HEK293T (cell line): ENCODE measurements around the gene CRYL1.

Experiments
- CTCF ChIA-PET: fragments of 350-600 bp; formaldehyde crosslinking; extraction: SDS; loops from one replicate; lab custom pipeline; 2021; ENCODE audit warnings: antibody characterized with exemption, inconsistent platforms; lab: Yijun Ruan, JAX
- POLR2A ChIA-PET: fragments of 350-600 bp; formaldehyde crosslinking; extraction: SDS; loops from one replicate; lab custom pipeline; 2020; ENCODE audit warnings: antibody characterized with exemption, inconsistent platforms; lab: Yijun Ruan, JAX
- DNase-seq: peaks from one replicate; pipeline ENCODE4 v3.0.0; 2012; ENCODE audit warnings: mixed read lengths; ENCODE audit errors: extremely low spot score
- ARNT ChIP-seq: fragments of 450-650 bp; IDR thresholded peaks from 2 replicates; pipeline ENCODE4 v1.6.1; 2017; ENCODE audit warnings: mild to moderate bottlenecking
- BHLHE40 ChIP-seq: fragments of 450-650 bp; IDR thresholded peaks from 2 replicates; pipeline ENCODE4 v1.6.1; 2016; ENCODE audit warnings: mild to moderate bottlenecking, moderate library complexity, borderline replicate concordance
- CTBP1 ChIP-seq: fragments of 450-650 bp; IDR thresholded peaks from 2 replicates; pipeline ENCODE4 v1.6.1; 2016; ENCODE audit warnings: borderline replicate concordance
- ELF4 ChIP-seq: fragments of 450-650 bp; IDR thresholded peaks from 2 replicates; pipeline ENCODE4 v1.6.1; 2017; ENCODE audit warnings: antibody characterized with exemption
- FOXA1 ChIP-seq: fragments of 450-650 bp; IDR thresholded peaks from 2 replicates; pipeline ENCODE4 v1.6.1; 2016; ENCODE audit warnings: mild to moderate bottlenecking
- FOXK2 ChIP-seq: fragments of 450-650 bp; IDR thresholded peaks from 2 replicates; pipeline ENCODE4 v1.6.1; 2016; ENCODE audit warnings: mild to moderate bottlenecking
- FOXM1 ChIP-seq: fragments of 450-650 bp; IDR thresholded peaks from 2 replicates; pipeline ENCODE4 v1.6.1; 2017; ENCODE audit warnings: mild to moderate bottlenecking, borderline replicate concordance
- HDGF ChIP-seq: fragments of 450-650 bp; IDR thresholded peaks from 2 replicates; pipeline ENCODE4 v1.6.1; 2017; ENCODE audit warnings: antibody characterized with exemption, borderline replicate concordance
- L3MBTL2 ChIP-seq: fragments of 450-650 bp; conservative IDR thresholded peaks from 2 replicates; pipeline ENCODE4 v1.6.1; 2016; ENCODE audit warnings: mild to moderate bottlenecking
- LEF1 ChIP-seq: fragments of 450-650 bp; IDR thresholded peaks from 2 replicates; pipeline ENCODE4 v1.6.1; 2017; ENCODE audit warnings: mild to moderate bottlenecking, borderline replicate concordance
- NFRKB ChIP-seq: fragments of 450-650 bp; IDR thresholded peaks from 2 replicates; pipeline ENCODE4 v1.6.1; 2016; ENCODE audit warnings: mild to moderate bottlenecking, moderate library complexity
- PKNOX1 ChIP-seq: fragments of 450-650 bp; IDR thresholded peaks from 2 replicates; pipeline ENCODE4 v1.6.1; 2016
- SP1 ChIP-seq: fragments of 450-650 bp; IDR thresholded peaks from 2 replicates; pipeline ENCODE4 v1.6.1; 2017
- SUZ12 ChIP-seq: fragments of 450-650 bp; IDR thresholded peaks from 2 replicates; pipeline ENCODE4 v1.6.1; 2016; ENCODE audit warnings: mild to moderate bottlenecking
- TARDBP ChIP-seq: fragments of 450-650 bp; IDR thresholded peaks from 2 replicates; pipeline ENCODE4 v1.6.1; 2016
- ZNF384 ChIP-seq: fragments of 450-650 bp; IDR thresholded peaks from 2 replicates; pipeline ENCODE4 v1.6.1; 2016

The CRYL1 gene

DNA sequence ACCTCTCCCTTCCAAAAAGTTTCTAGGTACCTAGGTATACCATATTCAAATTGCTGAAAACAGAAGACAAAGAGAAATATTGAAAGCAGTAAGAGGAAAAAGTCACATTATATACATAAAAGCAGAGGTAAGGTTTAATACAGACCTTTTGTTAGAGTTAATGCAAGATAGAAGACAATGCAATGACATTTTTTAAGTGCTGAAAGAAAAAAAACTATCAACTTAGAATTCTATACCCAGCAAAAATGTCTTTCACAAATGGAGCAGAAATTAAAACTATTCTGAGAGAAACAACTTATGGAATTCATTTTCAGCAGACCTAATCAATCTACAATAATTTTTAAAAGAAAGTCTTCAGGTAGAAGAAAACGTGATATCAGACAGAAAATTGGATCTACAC, 77.2 kb downstream of the CRYL1 start:
- ChIA-PET CTCF (no interaction called here), POLR2A (no interaction called here)
- TF ChIP-seq SUZ12 (no peak), FOXM1 (no peak), L3MBTL2 (no peak)
- DNase-seq = no peak

- no peak for DNase-seq
- no peak for TF ChIP-seq LEF1
- TF ChIP-seq ELF4 = no peak
- TF ChIP-seq NFRKB = no peak
- no peak for TF ChIP-seq SUZ12
- TF ChIP-seq ARNT = no peak
- TF ChIP-seq ZNF384 = no peak
- no peak for TF ChIP-seq TARDBP
- no peak for TF ChIP-seq PKNOX1
- no peak for TF ChIP-seq FOXK2
- POLR2A ChIA-PET = no interaction called here
- CTCF ChIA-PET = no interaction called here
Measured at GRCh38 chr13:20446900-20447299, 78.8 kb downstream of the CRYL1 start.

- TF ChIP-seq BHLHE40 (no peak), TARDBP (no peak)
- no peak for DNase-seq
- POLR2A ChIA-PET = no interaction called here
- CTCF ChIA-PET = no interaction called here
Measured at GRCh38 chr13:20446405-20446804, 79.3 kb downstream of the CRYL1 start.

DNA sequence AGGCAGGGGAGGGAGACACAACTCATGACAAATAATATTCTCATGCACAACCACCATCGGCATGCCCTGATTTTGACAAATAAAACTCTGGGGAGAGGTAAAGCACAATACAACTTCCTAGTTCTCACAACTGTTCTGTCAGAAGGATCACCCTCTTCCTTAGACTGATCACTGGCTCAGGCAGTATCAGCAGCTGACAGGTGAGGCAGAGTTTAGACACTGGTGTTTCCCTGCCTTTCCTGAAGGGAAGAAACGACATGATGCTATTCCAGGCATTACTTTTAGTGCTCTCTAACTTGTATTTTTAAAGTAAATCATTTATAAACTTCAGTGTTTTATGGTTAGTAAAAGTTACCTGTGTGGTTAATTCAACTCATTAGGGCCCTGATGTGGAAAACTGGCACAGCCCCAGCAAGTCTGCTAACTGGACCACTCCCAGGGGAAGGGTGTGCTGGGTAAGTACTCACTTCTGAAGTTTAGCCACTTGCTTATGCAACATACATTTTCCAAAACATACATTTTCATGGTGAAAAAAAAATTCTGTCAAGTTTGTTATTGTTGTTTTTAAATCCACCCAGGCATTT, 82.8 kb downstream of the CRYL1 start:
- CTCF ChIA-PET = no interaction called here
- POLR2A ChIA-PET = no interaction called here
- TF ChIP-seq HDGF (no peak), ZNF384 (no peak), ELF4 (no peak), BHLHE40 (no peak), CTBP1 (no peak), TARDBP (no peak), LEF1 (no peak), FOXM1 (no peak), SUZ12 (no peak), L3MBTL2 (no peak), FOXA1 (no peak), PKNOX1 (no peak), ARNT (no peak), NFRKB (no peak)
- DNase-seq = no peak

- ChIA-PET POLR2A (no interaction called here), CTCF (no interaction called here)
- DNase-seq = no peak
- TF ChIP-seq ZNF384 (no peak), FOXK2 (no peak), NFRKB (no peak), FOXM1 (no peak), SP1 (no peak), FOXA1 (no peak), LEF1 (no peak), CTBP1 (no peak), BHLHE40 (no peak), SUZ12 (no peak), L3MBTL2 (no peak), ARNT (no peak), TARDBP (no peak), HDGF (no peak), ELF4 (no peak), PKNOX1 (no peak)
Measured at GRCh38 chr13:20442375-20442774, 83.3 kb downstream of the CRYL1 start.

DNA sequence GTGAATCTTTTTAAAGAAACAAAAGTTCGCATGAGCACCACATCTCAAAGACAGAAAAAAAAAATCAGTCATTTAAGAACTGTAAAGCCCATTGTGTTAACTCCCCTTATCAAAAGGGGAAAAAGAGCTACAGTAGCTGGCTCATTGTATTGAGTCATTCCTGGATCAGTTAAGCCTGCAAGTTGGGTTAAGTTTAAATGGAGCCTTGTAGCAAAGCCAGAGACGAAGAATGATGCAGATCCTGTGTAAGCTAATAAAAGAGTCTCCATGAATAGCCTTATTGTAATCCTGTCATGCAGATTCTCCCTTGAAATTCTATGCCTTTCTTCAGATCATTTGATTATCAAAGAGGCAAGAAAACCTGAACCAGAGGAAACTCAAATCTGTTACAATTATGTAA, 83.8 kb downstream of the CRYL1 start:
- ChIA-PET CTCF (no interaction called here), POLR2A (no interaction called here)
- no peak for DNase-seq
- no peak for TF ChIP-seq BHLHE40
- TF ChIP-seq FOXM1 = no peak
- TF ChIP-seq CTBP1 = no peak

- ChIA-PET CTCF (no interaction called here), POLR2A (no interaction called here)
- TF ChIP-seq CTBP1 (no peak), BHLHE40 (no peak), SP1 (no peak), TARDBP (no peak), ELF4 (no peak), SUZ12 (no peak), FOXM1 (no peak), PKNOX1 (no peak), FOXA1 (no peak), NFRKB (no peak), FOXK2 (no peak), HDGF (no peak), L3MBTL2 (no peak), ZNF384 (no peak), LEF1 (no peak)
- no peak for DNase-seq
Measured at GRCh38 chr13:20441056-20441455, 84.6 kb downstream of the CRYL1 start.
